Smooth muscle cell of the coronary artery (primary cell): ENCODE results near the gene IFTAP. TPM values are rescaled to one million over a fixed set of nuclear protein-coding genes. Genes with fewer than 3 reads are reported as not detected.

Experiments used
- total RNA-seq: library from RNA; depleted of rRNA; stranded (reverse); fragments of >200 nt; gene quantifications from 2 replicates; pipeline ENCODE4 v1.2.3, GENCODE V29; 2014; ENCODE audit warnings: low replicate concordance

Gene IFTAP, protein sequence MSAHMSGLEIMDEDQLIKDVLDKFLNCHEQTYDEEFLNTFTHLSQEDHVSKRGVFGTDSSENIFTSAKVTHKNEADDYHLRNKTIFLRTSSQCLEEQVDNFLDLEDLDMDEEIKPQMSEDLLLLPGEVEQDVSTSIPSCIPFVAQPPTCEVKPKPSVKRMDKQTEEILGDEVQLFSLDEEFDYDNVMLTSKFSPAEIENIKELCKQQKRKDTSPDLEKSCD
- 31.8 and 34.9 TPM in 2 replicates for total RNA-seq

DNA sequence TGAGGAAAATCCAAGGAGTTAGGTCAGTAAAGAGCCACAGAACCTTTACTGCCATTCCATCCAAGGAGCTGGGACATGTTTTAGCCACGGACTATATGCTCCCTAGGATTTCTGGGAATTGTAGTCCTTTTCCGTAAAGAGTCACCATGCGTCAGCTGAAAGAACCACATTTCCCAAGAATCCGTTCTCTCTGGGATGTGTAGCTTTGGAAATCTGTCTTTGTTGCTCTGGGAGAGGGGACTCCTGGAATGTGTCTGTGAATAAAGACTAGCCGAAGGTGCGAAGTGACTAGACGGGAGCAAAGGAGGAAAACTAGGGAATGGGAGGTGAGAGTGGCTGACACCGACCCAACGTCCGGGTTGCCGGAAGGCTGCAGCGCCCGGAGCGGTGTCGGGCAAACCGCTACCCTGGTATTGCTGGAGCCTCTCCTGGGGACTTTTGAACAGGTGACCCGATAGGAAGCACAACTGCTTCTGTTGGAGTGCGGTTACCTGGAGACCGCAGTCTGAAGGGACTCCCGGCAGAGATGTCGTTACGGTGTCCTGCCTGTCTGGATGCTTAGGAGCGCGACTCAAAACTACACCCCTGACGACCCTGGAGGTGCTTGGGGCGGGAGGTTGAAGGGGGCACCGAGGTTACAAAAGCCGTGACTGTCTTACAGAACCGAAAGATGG is at the start of gene IFTAP:
Gene IFTAP, plus strand, starts transcription at position 187 of the 674 bp plus-strand sequence. CDS start 15,602 bp downstream, outside the sequence.

DNA sequence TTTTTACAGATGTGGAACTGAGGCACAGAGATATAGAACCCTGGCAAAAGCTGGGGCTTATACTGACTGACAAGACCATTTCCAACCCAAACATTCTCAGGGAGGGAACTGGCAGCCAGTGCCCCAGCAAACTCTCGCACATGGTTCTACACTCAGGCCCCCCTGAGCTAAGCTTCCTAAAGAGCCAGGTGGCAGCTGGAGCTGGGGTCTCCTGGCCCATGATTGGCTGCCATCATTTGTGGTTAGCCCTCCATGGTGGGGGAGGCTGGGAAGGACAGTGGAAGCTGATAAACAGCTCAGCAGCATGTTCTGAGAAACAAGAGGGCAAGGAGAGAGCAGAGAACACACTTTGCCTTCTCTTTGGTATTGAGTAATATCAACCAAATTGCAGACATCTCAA is 26.6 kb upstream of the IFTAP start, which contains the start of gene RAG1:
Gene RAG1, plus strand, starts transcription at position 314 of the 400 bp plus-strand sequence. CDS start 5,298 bp downstream, outside the sequence.

DNA sequence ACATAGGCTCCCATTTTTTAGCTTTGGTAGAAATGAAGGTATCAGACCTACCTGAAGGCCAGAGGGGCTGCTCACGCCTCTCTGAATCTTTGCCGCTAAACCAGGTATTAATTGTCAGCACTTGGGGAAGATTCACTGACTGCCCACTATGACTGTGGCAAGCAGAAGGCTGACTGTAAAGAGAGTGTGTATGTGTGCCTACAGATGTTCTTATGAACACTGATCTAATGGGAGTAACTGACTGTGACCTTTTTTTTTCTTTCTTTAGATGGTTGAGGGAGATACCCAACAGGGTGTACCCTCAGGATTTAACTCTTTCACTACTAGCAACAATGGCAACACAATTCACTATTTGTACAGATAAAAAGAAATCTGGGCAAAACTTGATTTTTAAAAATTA is 3.7 kb downstream of the IFTAP start, which contains the start of gene RAG2:
Gene RAG2, minus strand, starts transcription at position 186 of the 400 bp plus-strand sequence. CDS start 4,068 bp downstream, outside the sequence.

Other genes starting within 250 kb of the IFTAP start
- 4.3 and 6.1 TPM in 2 replicates for gene TRAF6, start 84.2 kb upstream of the IFTAP start, total RNA-seq
- 0.12 and 0.60 TPM in 2 replicates for gene RAG1, start 26.5 kb upstream of the IFTAP start, total RNA-seq
- not detected in 2 replicates for gene RAG2, start 3.7 kb downstream of the IFTAP start, total RNA-seq